DMS 273 treated with DMSO at 0.1 percent for 48 hours (cell line): ENCODE data around the gene TM7SF3.
A peak's percentile ranks its signal among the peaks of the same experiment; 100 is the strongest.
"Not testable (repeated sequence)": the region's sequence is repeated elsewhere in the genome, so short reads cannot be mapped to it uniquely, and the experiment has no call there.

ENCODE experiments used
- DNase-seq: peaks from one replicate; lab custom pipeline; 2025; lab: John Stamatoyannopoulos, UW

Gene TM7SF3

DNA sequence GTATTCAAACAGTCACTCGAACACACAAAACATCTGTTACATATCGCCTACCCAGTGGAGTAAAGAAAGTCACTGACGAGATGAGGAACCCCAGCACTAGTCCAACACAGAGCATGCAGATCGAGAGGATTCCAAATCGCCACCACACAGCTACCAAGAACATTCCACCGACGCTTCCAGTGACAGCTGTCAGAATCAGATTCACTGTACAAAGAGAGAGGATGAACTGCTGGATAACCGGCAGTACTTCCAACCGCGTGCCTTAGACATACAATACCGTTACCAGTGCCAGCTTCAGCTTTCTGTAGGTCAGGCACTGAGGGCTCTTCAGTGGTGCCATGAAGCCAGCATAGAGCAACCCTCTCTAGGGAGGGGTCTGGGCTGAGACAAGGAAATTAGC is 34.5 kb downstream of the TM7SF3 start:
- no peak for DNase-seq

DNA sequence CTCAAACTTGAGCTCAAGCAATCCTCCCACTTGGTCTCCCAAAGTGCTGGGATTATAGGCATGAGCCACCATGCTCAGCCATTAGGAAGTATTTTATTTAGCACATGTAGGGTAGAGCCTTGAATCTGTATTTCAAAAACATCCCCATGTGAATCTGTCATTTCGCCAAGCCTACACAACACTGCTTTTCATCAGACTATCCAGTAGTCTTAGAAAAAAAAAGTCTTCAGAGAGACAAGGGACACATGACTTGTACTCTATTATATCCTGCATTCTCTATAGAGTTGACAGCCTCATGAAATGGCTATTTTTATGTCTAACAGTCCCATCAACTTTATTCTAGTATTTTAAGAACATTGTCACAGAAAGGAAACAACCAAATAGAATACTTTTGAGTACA is 35.4 kb downstream of the TM7SF3 start:
- DNase-seq, result no peak

DNA sequence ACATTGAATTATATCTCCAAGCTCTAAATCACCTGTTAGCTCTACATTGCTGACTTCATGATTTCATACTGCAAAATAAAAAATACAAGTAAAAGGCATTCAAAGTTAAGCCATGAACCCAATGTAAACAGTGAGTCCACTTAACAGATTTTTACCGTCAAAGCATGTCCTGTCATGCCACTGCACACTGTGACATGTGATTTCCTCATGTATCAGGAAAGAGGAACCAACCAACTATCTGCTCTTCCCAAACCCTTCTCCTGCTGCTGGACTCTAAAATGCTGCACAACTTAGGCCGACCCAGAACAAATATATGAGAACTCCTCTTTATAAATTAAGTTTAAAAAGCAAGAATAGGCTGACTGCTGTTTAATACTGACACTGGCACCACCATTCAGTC is 37.5 kb downstream of the TM7SF3 start:
- DNase-seq, result no peak

DNA sequence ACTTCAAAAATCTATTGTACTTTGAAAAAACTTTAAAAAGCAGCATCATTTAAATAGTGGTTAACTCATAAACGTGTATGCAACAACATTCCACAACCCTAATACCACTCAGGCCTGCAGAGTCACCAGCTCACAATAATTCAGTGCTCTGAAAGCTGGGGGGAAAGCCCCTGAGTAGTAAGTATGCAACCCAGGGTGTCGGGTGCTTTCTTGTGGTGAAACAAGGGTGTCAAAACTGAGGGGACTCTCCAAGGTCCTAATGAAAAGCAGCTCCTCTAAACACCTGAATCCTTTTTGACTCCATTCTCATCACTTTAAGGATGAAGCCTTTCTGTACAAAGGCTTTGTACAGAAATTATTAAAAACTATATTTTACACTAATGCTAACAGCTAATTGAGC is 42.2 kb downstream of the TM7SF3 start:
- no peak for DNase-seq

DNA sequence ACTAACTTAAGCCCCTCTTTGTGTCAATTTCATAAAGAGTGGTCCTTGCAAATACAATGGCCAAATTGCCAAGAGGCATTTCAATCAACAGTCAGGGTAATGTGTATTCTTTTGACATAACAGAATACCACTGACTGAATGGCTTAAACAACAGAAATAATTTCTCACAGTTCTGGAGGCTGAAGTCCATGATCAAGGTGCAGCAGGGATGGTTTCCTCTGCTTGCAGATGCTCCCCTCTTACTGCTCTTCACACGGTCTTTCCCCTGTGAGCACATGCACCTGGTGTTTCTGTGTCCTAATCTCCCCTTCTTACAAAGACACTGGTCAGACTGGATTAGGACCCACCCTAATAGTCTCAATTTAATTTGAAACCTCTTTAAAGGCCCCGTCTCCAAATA is 44.0 kb downstream of the TM7SF3 start:
- DNase-seq, result no peak

DNA sequence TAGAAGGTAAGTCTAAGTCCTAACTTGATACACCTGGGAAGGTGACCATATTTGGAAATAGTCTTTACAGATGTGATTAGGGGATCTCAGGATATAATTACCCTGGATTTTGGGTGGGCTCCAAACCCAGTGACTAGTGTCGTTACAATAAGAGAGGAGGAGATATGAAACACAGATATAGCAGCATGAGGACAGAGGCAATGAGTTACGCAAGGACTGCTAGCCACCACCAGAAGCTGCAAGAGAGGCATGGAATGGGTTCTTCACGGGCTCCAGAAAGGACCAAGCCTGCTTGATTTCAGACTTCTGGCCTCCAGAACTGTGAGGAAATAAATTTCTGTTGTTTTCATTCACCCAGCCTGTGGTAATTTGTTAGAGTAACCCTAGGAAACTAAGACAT is 47.3 kb downstream of the TM7SF3 start:
- no peak for DNase-seq

DNA sequence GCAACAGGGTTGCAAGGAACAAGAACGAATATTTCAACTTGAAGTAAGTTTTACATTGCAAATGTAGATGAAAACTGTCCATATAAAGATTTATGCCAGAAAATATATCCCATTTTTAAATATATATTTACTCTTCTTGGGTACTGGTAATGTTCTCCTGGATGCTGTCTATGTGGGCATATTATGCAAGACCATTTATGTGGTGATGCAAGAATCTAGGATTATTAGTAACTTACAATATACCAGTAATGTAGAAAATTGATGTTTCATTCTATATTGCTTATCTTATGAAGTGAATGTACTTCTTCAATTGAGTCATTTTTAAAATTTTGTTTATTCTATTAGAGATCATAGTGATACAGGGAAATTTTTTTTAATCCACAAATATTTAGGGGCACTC is 50.8 kb downstream of the TM7SF3 start:
- no peak for DNase-seq

DNA sequence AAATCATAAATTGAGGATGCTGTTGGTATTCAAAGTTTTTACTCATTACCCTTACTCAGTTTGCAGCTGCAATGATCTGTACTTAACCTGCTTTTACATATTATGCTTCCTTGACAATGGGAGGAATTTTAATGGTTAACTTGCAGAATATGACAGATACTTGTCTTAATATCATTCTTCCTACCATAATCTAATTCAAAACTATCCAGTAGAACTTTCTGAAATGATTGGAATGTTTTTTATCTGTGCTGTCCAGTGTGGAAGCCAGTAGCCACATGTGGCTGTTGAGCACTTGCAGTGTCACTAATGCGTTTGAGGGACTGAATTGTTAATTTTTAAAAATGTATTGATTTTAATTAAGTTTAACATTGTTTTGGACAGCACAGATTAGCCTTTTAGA is 52.4 kb downstream of the TM7SF3 start:
- no peak for DNase-seq

DNA sequence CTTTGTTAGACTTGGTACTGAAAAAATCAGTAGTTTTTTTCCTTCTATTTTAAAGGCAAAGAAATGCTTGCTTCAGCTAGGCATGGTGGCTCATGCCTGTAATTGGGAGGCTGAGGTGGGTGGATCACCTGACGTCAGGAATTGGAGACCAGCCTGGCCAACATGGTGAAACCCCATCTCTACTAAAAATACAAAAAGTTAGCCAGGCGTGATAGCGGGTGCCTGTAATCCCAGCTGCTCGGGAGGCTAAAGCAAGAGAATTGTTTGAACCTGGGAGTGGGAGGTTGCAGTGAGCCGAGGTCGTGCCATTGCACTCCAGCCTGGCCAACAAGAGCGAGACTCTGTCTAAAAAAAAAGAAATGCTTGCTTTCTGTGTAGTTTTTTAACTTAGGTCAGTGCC is 52.8 kb downstream of the TM7SF3 start:
- DNase-seq, result not testable (repeated sequence)

DNA sequence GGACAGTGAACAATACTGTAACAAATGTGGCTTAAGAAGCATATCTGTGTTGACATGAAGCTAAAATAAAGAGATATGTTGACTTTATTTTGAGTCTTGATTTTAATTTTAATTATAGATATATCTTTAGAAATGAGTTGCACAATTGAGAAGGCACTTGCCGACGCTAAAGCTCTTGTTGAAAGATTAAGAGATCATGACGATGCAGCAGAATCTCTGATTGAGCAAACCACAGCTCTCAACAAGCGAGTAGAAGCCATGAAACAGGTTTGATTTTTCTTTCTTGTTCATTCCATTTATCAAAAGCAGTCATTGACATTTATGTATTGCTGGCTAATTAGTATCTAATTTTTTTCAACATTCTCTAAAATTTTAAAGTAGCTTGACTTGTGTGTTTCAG is 60.2 kb downstream of the TM7SF3 start:
- DNase-seq, result no peak

DNA sequence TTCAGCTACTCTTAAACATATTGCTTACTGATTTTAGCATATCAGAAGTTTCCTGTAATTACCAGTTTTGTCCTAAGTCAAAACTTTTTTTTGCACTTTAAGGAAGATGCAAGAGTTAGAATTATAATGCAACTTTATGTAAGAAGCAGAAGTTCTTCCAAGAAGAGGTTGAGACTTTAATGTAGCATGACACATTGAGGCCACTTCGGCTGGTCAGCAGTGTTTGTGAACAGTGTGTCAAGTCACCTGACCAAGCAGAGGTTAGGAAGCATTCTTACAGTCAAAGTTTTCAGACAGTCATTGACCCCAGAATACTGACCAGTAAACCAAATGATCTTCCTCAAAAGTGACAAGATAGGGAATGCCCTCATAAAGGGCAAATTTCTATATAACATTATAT is 60.7 kb downstream of the TM7SF3 start:
- no peak for DNase-seq

DNA sequence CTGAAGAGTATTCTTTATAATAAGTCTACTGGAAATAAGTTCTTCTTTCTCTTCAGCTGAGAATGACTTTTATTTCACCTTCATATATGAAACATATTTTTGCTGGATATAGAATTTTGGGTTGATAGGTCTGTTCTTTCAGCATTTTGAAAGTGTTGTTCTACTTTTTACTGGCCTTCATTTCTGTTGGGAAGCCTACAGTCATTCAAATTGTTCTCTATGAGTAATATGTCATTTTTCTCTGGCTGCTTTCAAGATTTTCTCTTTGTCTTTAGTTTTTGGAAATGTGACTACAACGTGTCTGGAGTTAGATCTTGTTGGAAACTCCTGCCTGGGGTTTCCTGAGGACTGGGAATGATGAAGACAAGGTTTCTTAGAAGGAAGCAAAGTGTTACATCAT is 65.9 kb downstream of the TM7SF3 start:
- DNase-seq, result no peak

DNA sequence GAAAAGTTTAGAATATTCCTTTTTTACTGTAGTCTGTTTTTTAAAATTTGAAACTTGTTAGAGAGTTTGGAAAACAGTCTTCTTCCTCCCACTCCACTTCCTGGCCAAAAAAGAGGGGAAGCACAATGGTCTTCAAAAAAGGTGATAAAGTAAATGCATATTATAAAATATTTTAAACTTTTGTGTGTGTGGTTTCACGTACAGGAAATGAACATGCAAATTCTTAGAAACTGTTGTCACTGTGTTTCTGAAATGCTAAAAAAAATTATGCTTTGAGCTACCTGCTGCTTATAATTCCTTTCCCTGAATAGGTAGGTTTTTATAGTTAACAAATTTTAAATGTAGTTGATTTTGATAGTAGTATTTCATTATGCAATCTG is 73.0 kb downstream of the TM7SF3 start:
- DNase-seq, result no peak

DNA sequence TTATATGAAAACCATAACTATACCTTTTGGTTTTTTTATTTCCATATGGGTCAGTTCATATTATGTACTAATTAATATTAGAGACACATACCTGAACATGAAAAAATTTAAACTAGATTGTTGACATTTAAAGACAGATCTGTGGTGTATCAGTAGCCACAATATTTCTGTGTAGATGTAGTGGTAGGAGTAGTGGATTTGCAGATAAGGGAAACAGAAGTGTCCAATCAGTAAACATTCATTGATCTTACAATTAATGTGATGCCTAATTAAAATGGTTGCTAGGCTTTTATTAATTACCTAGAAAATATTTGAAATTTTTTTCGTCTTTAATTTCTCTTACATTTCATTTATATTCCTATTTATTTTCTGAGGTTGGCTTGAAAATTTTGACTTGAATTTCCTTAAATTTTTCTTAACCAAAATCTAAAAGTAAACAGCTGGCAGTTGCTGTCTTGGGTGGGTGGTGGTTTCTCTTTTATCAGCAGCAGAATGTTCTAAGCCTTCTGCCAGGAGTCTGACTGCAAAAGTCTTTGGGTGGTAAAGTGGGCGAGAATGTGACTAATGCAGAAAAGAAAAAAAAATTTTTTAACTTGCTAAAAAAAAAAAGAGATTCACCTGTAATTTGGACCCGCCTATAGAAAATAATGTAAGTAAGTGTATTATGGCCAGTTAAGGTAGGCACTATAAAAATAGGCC is 73.5 kb downstream of the TM7SF3 start:
- DNase-seq, result no peak

DNA sequence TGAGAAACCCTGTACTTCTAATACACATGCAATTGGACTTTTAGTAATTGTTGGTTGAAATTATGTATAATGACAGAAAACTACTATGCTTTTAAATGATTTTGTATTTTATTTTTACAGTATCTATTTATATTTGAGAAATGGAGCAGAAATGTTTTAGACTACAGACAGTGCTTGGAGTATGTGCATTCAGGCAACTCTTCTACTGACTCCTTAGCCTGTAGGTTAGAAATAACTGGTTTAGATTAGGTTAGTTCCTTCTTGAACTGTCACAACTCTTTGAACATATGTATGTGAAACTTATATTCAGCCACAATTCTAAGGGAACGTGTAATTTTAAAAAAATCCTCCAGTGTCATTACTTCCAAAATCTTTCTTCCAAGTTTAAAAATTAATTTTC is 74.2 kb downstream of the TM7SF3 start:
- DNase-seq, result no peak

DNA sequence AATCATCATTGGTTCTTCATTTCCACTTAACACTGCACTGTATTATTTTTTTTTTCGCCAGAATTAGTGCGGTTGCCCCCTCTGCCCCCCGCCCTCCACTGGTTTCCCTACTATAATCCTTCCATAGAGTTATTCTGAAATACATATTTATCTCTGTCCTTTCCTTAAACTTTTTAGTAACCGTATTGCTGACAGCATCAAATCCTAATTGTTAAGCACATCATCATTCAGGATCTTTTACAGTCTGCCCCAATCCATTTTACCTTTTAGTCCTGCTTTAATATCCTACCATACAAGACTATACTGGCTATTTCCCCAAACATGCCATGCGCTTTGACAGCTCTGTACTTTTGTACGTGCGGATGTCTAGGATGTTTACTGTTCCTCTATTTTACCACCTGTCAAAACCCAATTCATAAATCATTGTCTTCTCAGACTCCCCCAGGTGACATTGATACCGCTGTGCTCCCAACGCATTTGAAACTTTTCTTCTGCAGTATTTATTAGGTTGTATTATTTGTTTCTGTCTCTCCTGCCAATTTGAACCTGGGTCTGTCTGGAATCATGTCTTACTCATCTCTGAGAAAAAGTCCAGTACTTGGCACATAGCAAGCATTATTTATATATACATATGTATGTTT is 74.9 kb downstream of the TM7SF3 start:
- no peak for DNase-seq

DNA sequence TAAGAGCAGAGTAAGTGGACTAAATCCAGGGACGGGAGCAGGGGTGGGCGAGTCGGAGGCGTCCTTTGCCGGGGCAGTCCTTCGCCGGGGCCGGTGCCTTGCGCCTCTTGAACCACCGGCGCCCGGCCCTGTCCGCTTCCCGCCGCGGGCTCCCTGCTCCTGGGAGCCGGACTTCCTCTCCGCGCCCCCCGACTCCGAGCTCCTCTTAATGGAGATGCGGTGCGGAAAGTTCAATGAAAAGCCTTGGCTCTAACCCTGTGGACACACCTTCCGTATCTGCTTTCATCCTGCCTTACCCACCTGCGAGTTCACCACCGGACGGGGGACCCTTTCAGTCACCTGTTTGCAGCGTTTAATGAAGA is 75.5 kb downstream of the TM7SF3 start:
- DNase-seq, result no peak

DNA sequence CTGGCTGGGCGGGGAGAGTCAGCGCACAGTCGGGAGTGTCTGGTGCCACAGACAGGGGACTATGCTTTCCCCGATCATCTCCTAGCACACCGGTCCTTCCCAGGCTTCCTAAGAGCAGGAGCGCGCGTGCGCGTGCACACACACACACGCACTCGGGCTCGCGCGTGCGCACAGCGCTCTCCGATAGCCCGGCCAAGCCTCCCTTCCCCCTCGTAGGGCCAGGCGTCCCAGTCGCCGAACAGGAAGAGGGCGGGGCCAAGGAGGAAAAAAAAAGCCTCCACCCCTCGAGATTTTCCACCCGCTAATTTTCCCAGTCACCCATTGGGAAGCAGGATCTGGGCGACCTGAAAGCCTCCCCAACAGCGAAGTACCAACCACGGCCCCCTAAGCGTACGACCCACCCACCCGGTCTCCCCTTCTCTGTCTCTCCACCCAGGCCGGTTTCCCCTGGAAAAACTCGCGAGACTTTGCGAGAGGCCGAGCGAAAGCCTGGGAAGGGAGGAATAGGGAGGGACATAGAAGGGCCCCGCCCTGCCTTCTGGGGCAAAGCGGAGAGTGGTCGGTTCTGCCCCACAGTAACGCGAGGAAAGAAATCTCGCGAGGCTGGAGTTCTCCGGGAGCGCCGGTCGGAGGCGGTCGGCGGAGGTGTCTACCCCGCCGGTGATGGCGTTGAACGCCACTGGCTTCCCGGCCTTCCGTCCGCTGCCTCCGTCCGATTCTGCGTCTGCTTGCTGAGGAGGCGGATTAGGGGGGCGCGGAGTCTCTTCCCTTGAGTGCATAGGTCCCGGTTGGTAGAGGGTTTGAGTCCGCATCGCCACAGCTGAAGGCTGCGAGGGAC is 76.1 kb downstream of the TM7SF3 start, which contains the start of the genes FGFR1OP2 and INTS13:
FGFR1OP2 (plus strand) TSS at position 608 of the 838 bp plus-strand sequence. CDS start 15,689 bp downstream, outside the sequence.
INTS13 (minus strand) TSS at position 119 of the 838 bp plus-strand sequence. CDS start 1,178 bp downstream, outside the sequence.
- peak; percentile 93 for DNase-seq

DNA sequence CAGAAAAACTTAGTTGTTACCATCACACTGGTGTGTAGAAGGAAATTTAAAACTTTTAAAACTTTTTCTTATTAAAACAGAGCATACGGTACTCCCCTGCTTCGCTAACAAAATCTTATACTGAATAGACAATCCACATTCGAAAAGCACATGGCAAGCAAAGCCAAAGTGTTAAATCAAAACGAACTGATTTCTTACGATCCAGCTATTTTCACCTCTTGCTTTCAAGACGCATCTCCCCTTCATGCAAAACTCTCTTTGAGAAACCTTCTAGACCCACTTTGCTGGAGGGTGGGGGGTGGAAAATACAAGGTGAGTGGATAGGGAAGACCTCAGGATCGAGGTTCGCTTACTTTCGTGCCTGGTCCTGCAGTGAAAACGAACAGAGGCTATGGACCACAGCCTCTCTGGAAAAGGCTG is 76.7 kb downstream of the TM7SF3 start:
- DNase-seq, result no peak

DNA sequence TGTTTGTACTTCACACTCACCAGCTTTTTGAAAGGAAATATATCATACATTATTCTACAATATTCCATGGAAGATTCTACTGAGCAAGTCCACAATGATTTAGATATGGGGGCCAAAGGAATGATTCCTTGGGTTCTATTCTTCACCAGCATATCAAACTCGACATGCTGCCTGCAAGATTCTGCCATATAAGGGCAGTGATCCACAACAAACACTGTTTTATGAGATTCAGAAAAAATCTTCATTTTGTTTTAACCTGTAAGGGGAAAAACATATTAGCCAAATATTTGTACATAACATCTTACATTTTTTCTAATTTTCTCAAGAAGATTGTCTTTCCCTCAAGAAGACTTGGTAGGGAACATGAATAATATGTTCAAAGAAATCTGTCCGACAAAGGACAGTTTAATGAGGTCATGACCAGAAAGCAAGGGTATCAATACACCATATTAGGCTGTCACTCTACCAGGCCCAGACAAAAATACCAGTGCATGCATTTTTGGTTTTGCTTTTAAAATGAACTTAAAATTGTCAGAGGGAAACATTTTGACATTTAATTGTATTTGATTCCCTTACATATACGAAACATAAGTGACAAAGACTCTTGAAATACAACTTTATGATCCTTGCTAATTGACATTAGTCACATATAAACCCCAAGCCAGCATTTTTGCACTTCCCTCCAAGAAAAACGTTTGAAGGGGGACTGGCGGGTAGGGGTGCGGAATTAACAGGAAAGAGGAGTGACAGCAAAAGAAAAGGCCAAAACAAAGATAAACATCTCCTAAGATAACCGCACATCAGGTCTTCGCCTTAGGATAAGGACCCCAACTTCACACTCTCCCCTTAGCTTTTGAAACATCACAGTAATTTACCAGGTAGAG is 77.4 kb downstream of the TM7SF3 start:
- no peak for DNase-seq

DNA sequence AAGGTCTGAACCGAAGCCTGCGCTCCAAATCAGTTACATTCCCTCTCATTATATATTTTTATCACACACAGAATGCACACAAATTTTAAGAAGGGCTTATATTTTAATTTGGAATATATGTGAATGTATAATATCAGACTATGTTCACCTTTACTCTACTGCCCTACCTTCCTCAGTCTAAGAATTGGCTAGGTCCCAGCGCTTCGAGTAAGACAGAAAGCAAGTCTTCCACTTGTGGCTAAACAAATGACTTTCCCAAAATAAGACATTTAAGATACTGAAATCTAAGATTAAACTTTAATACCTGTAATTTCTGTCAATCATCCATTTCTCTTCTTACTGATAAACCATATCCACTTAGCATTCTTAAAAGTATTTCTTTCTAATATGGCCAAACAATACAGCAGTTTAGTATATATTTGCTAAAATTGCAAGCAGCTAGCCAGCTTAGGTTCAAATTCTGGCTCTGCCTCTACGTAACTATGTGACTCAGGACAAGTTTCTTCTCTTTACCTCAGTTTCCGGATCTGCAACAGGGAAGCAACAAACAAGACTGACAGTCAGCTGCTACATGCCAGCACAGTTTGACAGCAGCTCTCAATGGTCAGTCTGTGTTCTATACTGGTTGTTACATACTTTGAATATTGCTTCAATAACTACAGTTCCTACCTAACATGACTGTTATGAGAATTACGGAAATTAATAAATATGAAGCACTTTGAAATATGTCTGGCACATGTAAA is 78.4 kb downstream of the TM7SF3 start:
- no peak for DNase-seq
